Endothelial cell of umbilical vein (primary cell): ENCODE data around the gene MATN1. TPM values are rescaled to one million over a fixed set of nuclear protein-coding genes. Genes with fewer than 3 reads are reported as not detected.

Source experiments
- BruUV-seq: library from RNA; stranded (reverse); fragments of 400-500 nt; replicated peaks from 2 replicates; lab custom pipeline; 2021; lab: Mats Ljungman, UMichigan
- CTCF ChIA-PET: fragments of 300-600, 350-600 bp; sonication (Branson Sonifier 250); formaldehyde crosslinking; loops from one replicate; lab custom pipeline; 2021; ENCODE audit warnings: antibody characterized with exemption, inconsistent platforms; lab: Charles Lee
- POLR2A ChIA-PET: fragments of 300-600, 350-600 bp; sonication (Branson Sonifier 250); formaldehyde crosslinking; loops from one replicate; lab custom pipeline; 2021; ENCODE audit warnings: antibody characterized with exemption, inconsistent platforms; lab: Charles Lee
- DNase-seq: peaks from one replicate; pipeline ENCODE4 v3.0.0-alpha.2; 2011; ENCODE audit warnings: low read depth, low spot score
- FAIRE-seq: peaks from 2 replicates; lab custom pipeline; 2011; peaks lifted over from hg19 to GRCh38; lab: Jason Lieb, UNC
- H2AFZ ChIP-seq: 2 replicates; pipeline ENCODE4 v1.6.0; 2012; ENCODE audit warnings: low read depth, low read length, control low read depth, inconsistent platforms
- H3K27ac ChIP-seq: 2 replicates; pipeline ENCODE4 v1.5.1; 2011; ENCODE audit warnings: low read depth, mild to moderate bottlenecking, control low read depth, low read length, moderate library complexity; ENCODE audit not compliant: insufficient read depth
- H3K27me3 ChIP-seq, 2 experiments: 2 replicates each; pipeline versions ENCODE4 v1.6.0 to v1.6.1; 2011; ENCODE audit warnings: low read length in 2 of 2, mixed read lengths in 1 of 2; ENCODE audit not compliant: control insufficient read depth in 2 of 2, insufficient read depth in 2 of 2
- H3K36me3 ChIP-seq, 2 experiments: 2 replicates in 1 of 2; 3 replicates in 1 of 2; pipeline ENCODE4 v1.5.1; 2011; ENCODE audit warnings: low read length in 2 of 2, mild to moderate bottlenecking in 1 of 2, moderate library complexity in 1 of 2; ENCODE audit not compliant: control insufficient read depth in 2 of 2, insufficient read depth in 2 of 2; ENCODE audit errors: extremely low read depth in 1 of 2
- H3K4me1 ChIP-seq: 3 replicates; pipeline ENCODE4 v1.5.1; 2011; ENCODE audit warnings: mild to moderate bottlenecking, low read length; ENCODE audit not compliant: control insufficient read depth, insufficient read depth; ENCODE audit errors: extremely low read depth
- H3K4me2 ChIP-seq: 2 replicates; pipeline ENCODE4 v1.6.1; 2011; ENCODE audit warnings: low read length, control low read depth, mixed read lengths; ENCODE audit not compliant: insufficient read depth
- H3K4me3 ChIP-seq, 3 experiments: fragments of 200-600 bp in 1 of 3; sonication (generic), shearing (Covaris generic) in 1 of 3; replicated peaks in 1 of 3; 2 replicates each; pipeline ENCODE4 v1.5.1; 2011 to 2016; ENCODE audit warnings: control low read depth in 3 of 3, low read length in 3 of 3, mild to moderate bottlenecking in 2 of 3, inconsistent platforms in 1 of 3, low read depth in 1 of 3, moderate library complexity in 1 of 3; ENCODE audit not compliant: insufficient read depth in 1 of 3
- H3K79me2 ChIP-seq: 2 replicates; pipeline ENCODE4 v1.6.0; 2012; ENCODE audit warnings: low read length, inconsistent platforms; ENCODE audit not compliant: control insufficient read depth, insufficient read depth
- H3K9ac ChIP-seq: replicated peaks from 2 replicates; pipeline ENCODE3; 2011; ENCODE audit warnings: low read length, control low read depth; ENCODE audit not compliant: insufficient read depth; ENCODE audit errors: extremely low read depth
- H3K9me1 ChIP-seq: replicated peaks from 3 replicates; pipeline ENCODE4 v1.6.0; 2011; ENCODE audit warnings: mild to moderate bottlenecking, low read length; ENCODE audit not compliant: control insufficient read depth, insufficient read depth; ENCODE audit errors: extremely low read depth
- H3K9me3 ChIP-seq: replicated peaks from 2 replicates; pipeline ENCODE4 v1.5.1; 2012; ENCODE audit warnings: low read length, inconsistent platforms; ENCODE audit not compliant: control insufficient read depth, insufficient read depth
- H4K20me1 ChIP-seq: replicated peaks from 2 replicates; pipeline ENCODE3; 2011; ENCODE audit warnings: mild to moderate bottlenecking, low read length; ENCODE audit not compliant: control insufficient read depth, insufficient read depth; ENCODE audit errors: extremely low read depth
- EZH2 ChIP-seq: IDR thresholded peaks from 2 replicates; pipeline ENCODE4 v1.6.1; 2012; ENCODE audit warnings: borderline replicate concordance, low read depth, mild to moderate bottlenecking, moderate library complexity, low read length, inconsistent platforms; ENCODE audit not compliant: severe bottlenecking
- FOS ChIP-seq: IDR thresholded peaks from 2 replicates; pipeline ENCODE4 v1.6.1; 2011; ENCODE audit warnings: mild to moderate bottlenecking, low read length, moderate library complexity, borderline replicate concordance; ENCODE audit not compliant: insufficient read depth
- GATA2 ChIP-seq: IDR thresholded peaks from 2 replicates; pipeline ENCODE4 v1.7.0; 2011; ENCODE audit warnings: low read depth, mild to moderate bottlenecking, moderate library complexity, mixed read lengths, low read length; ENCODE audit not compliant: insufficient read length, insufficient read depth
- JUN ChIP-seq: IDR thresholded peaks from 2 replicates; pipeline ENCODE4 v1.6.1; 2011; ENCODE audit warnings: borderline replicate concordance, low read depth; ENCODE audit not compliant: insufficient read length, insufficient read depth
- MAX ChIP-seq: IDR thresholded peaks from 2 replicates; pipeline ENCODE4 v1.6.1; 2011; ENCODE audit not compliant: insufficient read depth, insufficient read length
- MYC ChIP-seq: IDR thresholded peaks from one replicate; pipeline ENCODE4 v1.6.1; 2011; ENCODE audit warnings: mild to moderate bottlenecking, low read depth, low read length
- POLR2A ChIP-seq: IDR thresholded peaks from 2 replicates; pipeline ENCODE4 v1.6.1; 2012; ENCODE audit warnings: low read depth, mild to moderate bottlenecking, control low read depth, low read length
- POLR2AphosphoS5 ChIP-seq: IDR thresholded peaks from 2 replicates; pipeline ENCODE4 v1.6.1; 2012; ENCODE audit warnings: low read depth, mild to moderate bottlenecking, control low read depth, low read length, moderate library complexity; ENCODE audit not compliant: insufficient read depth
- dilution Hi-C: fragments of 300-500 bp; cut with MboI; formaldehyde crosslinking; loops from one replicate; pipeline ENCODE4 v1.15.0; 2019; ENCODE audit warnings: low sequenced_read_pairs; ENCODE audit not compliant: extremely low pct_ligation_motif_present
- intact Hi-C: fragments of 100-400 bp; cut with micrococcal nuclease; formaldehyde crosslinking; loops from one replicate; pipeline ENCODE4 v1.10.0; 2022
- polyA plus RNA-seq, 4 experiments: library from polyadenylated mRNA; depleted of rRNA in 3 of 4; stranded (reverse) in 3 of 4; unstranded in 1 of 4; fragments of >200 nt; gene quantifications; 2 replicates each; pipeline versions ENCODE4 v1.2.1 to v1.2.3, GENCODE V29; 2011 to 2012; ENCODE audit warnings: missing spikeins in 1 of 4
- total RNA-seq: library from RNA; stranded (reverse); gene quantifications from 2 replicates; pipeline ENCODE4 v1.2.3, GENCODE V29; 2021
- TF ChIP-seq, protein P1 (sequence below), 2 donors: IDR thresholded peaks; 1 replicate in 1 of 2; 2 replicates in 1 of 2; pipeline ENCODE4 v1.5.1; 2011; ENCODE audit warnings: low read length in 2 of 2, mild to moderate bottlenecking in 2 of 2, moderate library complexity in 2 of 2, control low read depth in 1 of 2, inconsistent platforms in 1 of 2, low read depth in 1 of 2; ENCODE audit not compliant: insufficient read depth in 1 of 2; ENCODE audit errors: extremely low read depth in 1 of 2

MATN1 gene
- total and polyA plus RNA-seq, 2 donors (not counting 3 experiments of a cell fraction or from before 2014, with no cell fraction given) = 0.29 to 0.36 TPM

DNA sequence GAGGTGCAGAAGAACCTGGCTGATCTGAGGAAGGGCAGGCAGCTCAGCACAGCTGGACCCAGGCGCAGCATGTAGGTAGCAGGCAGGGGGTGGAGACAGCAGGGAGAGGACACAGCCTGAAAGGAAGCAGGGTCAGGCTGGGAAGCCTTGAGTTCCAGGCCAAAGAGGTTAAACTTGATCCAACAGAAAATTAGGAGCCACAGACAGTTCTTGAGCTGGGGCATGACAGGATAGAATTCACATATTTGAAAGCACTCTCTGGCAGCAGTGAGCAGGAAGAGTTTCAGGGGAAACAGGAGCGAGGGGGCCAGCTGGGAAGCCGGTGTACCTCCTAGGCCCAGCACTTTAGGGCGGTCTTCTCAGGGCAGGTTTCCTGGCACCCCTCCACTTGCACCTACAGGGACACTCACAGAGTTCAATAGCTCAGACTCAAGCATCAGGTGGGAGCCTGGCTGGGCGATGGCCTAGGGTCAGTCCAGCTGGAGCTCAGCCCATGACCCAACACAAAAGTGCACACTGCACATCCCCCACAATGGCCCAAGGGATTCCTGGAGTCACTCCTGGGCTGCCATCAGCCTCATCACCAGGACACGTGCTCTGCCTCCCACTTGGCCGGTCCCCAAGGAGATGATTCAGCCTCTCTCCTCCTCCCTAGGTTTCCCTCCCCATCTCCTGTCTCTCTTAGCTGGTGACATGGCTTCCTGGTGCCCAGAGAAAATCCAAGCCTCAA is 22.7 kb downstream of the MATN1 start:
- no peaks in the 10 kb centered on the region for H3K9me1 ChIP-seq
- no peaks in the 10 kb centered on the region for H3K27me3 ChIP-seq
- POLR2A ChIA-PET = no interaction called here
- BruUV-seq = no TSS peak
- no peaks in the 10 kb centered on the region for H4K20me1 ChIP-seq
- H3K79me2 ChIP-seq = no peaks in the 10 kb centered on the region
- TF ChIP-seq MYC = no peak
- no peak for TF ChIP-seq JUN
- TF ChIP-seq GATA2 = no peak
- no peak for TF ChIP-seq POLR2AphosphoS5
- no peak for TF ChIP-seq FOS
- TF ChIP-seq, protein P1, sequence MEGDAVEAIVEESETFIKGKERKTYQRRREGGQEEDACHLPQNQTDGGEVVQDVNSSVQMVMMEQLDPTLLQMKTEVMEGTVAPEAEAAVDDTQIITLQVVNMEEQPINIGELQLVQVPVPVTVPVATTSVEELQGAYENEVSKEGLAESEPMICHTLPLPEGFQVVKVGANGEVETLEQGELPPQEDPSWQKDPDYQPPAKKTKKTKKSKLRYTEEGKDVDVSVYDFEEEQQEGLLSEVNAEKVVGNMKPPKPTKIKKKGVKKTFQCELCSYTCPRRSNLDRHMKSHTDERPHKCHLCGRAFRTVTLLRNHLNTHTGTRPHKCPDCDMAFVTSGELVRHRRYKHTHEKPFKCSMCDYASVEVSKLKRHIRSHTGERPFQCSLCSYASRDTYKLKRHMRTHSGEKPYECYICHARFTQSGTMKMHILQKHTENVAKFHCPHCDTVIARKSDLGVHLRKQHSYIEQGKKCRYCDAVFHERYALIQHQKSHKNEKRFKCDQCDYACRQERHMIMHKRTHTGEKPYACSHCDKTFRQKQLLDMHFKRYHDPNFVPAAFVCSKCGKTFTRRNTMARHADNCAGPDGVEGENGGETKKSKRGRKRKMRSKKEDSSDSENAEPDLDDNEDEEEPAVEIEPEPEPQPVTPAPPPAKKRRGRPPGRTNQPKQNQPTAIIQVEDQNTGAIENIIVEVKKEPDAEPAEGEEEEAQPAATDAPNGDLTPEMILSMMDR (IDR thresholded peaks at IDR 0.05; ENCODE audit: extremely low read depth in 1 of 2, insufficient read depth in 1 of 2, low read depth in 1 of 2, low read length in 2 of 2) = no peak
- no peak for TF ChIP-seq EZH2
- no peak for TF ChIP-seq POLR2A
- no peak for TF ChIP-seq MAX
- H2AFZ ChIP-seq = no peak overlapping the region
- no peak overlapping the region for H3K4me2 ChIP-seq
- intact Hi-C loops = no loop called here
- H3K9ac ChIP-seq = no peak overlapping the region
- dilution Hi-C loops = no loop called here
- H3K27ac ChIP-seq = no peak overlapping the region
- no peaks in the 10 kb centered on the region for H3K4me1 ChIP-seq
- no peak overlapping the region for H3K4me3 ChIP-seq
- DNase-seq (no peak), FAIRE-seq (no peak)
- H3K36me3 ChIP-seq = no peaks in the 10 kb centered on the region
- CTCF ChIA-PET = interaction anchor here (0.9 kb wide), 1 partner anchor 320 kb away, joined by 3 read pairs; no protein-coding TSS in a partner anchor
- H3K9me3 ChIP-seq = no peaks in the 10 kb centered on the region
